GM23338 (cell line): ENCODE measurements around the gene WDR17. TPM values are rescaled to one million over a fixed set of nuclear protein-coding genes. Genes with fewer than 3 reads are reported as not detected.

Experiments
- ATAC-seq: fragments of 200-7000 bp; cut with Tn5 transposase; 3 replicates; pipeline ENCODE4 v1.9.1; 2020
- DNase-seq: peaks from one replicate; pipeline ENCODE4 v3.0.0-alpha.2; 2015; ENCODE audit warnings: low spot score
- H2AFZ ChIP-seq: fragments of 200-600 bp; sonication (generic); 2 replicates; pipeline ENCODE4 v1.8.0; 2016; ENCODE audit warnings: antibody characterized with exemption, mild to moderate bottlenecking, moderate library complexity
- H3F3A ChIP-seq: fragments of 200-600 bp; sonication (generic); replicated peaks from 2 replicates; pipeline ENCODE4 v1.8.0; 2017; ENCODE audit warnings: antibody characterized with exemption, mixed run types, low read depth
- H3K27ac ChIP-seq: fragments of 200-600 bp; sonication (generic); 2 replicates; pipeline ENCODE4 v1.6.1; 2016; ENCODE audit warnings: low read depth
- H3K27me3 ChIP-seq: fragments of 200-600 bp; sonication (generic); 2 replicates; pipeline ENCODE4 v1.8.0; 2016; ENCODE audit warnings: mild to moderate bottlenecking, mixed run types, moderate library complexity; ENCODE audit not compliant: insufficient read depth
- H3K36me3 ChIP-seq: fragments of 200-600 bp; sonication (generic); 2 replicates; pipeline ENCODE4 v1.8.0; 2016; ENCODE audit warnings: mild to moderate bottlenecking; ENCODE audit not compliant: insufficient read depth
- H3K4me1 ChIP-seq: fragments of 200-600 bp; sonication (generic); 2 replicates; pipeline ENCODE4 v1.8.0; 2016; ENCODE audit warnings: mild to moderate bottlenecking, moderate library complexity; ENCODE audit not compliant: insufficient read depth
- H3K4me2 ChIP-seq: fragments of 200-600 bp; sonication (generic); 2 replicates; pipeline ENCODE4 v1.7.1; 2017; ENCODE audit warnings: mixed run types
- H3K4me3 ChIP-seq: fragments of 200-600 bp; sonication (generic); 2 replicates; pipeline ENCODE4 v1.6.1; 2016; ENCODE audit warnings: mixed run types
- H3K79me2 ChIP-seq: fragments of 200-600 bp; sonication (generic); replicated peaks from 2 replicates; pipeline ENCODE4 v1.8.0; 2017; ENCODE audit warnings: mild to moderate bottlenecking; ENCODE audit not compliant: insufficient read depth
- H3K9me2 ChIP-seq: fragments of 200-600 bp; sonication (generic); 2 replicates; pipeline ENCODE4 v1.8.0; 2017; ENCODE audit not compliant: insufficient read depth
- H4K20me1 ChIP-seq: fragments of 200-600 bp; sonication (generic); replicated peaks from 2 replicates; pipeline ENCODE4 v1.8.0; 2017; ENCODE audit warnings: mild to moderate bottlenecking; ENCODE audit not compliant: insufficient read depth
- H3K27ac Mint-ChIP-seq: 2 replicates; pipeline ENCODE4 v1.8.0; 2020; ENCODE audit warnings: inconsistent platforms, mild to moderate bottlenecking, moderate library complexity, mixed read lengths
- H3K27me3 Mint-ChIP-seq: 3 replicates; pipeline ENCODE4 v1.8.0; 2022; ENCODE audit warnings: low read depth, mild to moderate bottlenecking, moderate library complexity, mixed read lengths, inconsistent platforms; ENCODE audit not compliant: insufficient read depth, poor library complexity
- H3K36me3 Mint-ChIP-seq: 3 replicates; pipeline ENCODE4 v1.8.0; 2021; ENCODE audit warnings: low read depth, mild to moderate bottlenecking, inconsistent platforms, moderate library complexity, mixed read lengths
- H3K4me1 Mint-ChIP-seq: 3 replicates; pipeline ENCODE4 v1.8.0; 2020; ENCODE audit warnings: mild to moderate bottlenecking, inconsistent platforms, mixed read lengths
- H3K4me3 Mint-ChIP-seq: 3 replicates; pipeline ENCODE4 v1.8.0; 2021; ENCODE audit warnings: moderate library complexity, mild to moderate bottlenecking, inconsistent platforms, mixed read lengths
- H3K9me3 Mint-ChIP-seq: 3 replicates; pipeline ENCODE4 v1.8.0; 2020; ENCODE audit warnings: moderate library complexity, mild to moderate bottlenecking, inconsistent platforms, mixed read lengths
- CREB1 ChIP-seq: fragments of 250-450 bp; sonication (Bioruptor Pico); IDR thresholded peaks from 2 replicates; pipeline ENCODE4 v1.5.0; 2020; ENCODE audit warnings: low read depth, mild to moderate bottlenecking, moderate library complexity
- CTCF ChIP-seq, 2 experiments: fragments of 200-600 bp in 1 of 2; sonication (generic) in 1 of 2; conservative IDR thresholded peaks; 2 replicates each; pipeline versions ENCODE4 v1.5.1 to v1.6.1; 2016 to 2017; ENCODE audit warnings: antibody characterized with exemption in 2 of 2, low read depth in 2 of 2, mild to moderate bottlenecking in 2 of 2, moderate library complexity in 1 of 2
- ETS1 ChIP-seq: IDR thresholded peaks from 2 replicates; pipeline ENCODE4 v1.6.1; 2016; ENCODE audit warnings: antibody characterized with exemption
- EZH2 ChIP-seq: fragments of 200-600 bp; sonication (generic); IDR thresholded peaks from one replicate; pipeline ENCODE4 v1.8.0; 2017; ENCODE audit warnings: antibody characterized with exemption, mild to moderate bottlenecking, low read depth; ENCODE audit not compliant: unreplicated experiment
- EZH2phosphoT487 ChIP-seq: fragments of 200-600 bp; sonication (generic); IDR thresholded peaks from one replicate; pipeline ENCODE4 v1.8.1; 2018; ENCODE audit warnings: antibody characterized with exemption; ENCODE audit not compliant: unreplicated experiment
- JUNB ChIP-seq: IDR thresholded peaks from one replicate; pipeline ENCODE4 v1.6.1; 2016; ENCODE audit warnings: antibody characterized with exemption; ENCODE audit not compliant: unreplicated experiment
- NANOG ChIP-seq: IDR thresholded peaks from 2 replicates; pipeline ENCODE4 v1.6.1; 2016; ENCODE audit warnings: antibody characterized with exemption, borderline replicate concordance
- POLR2AphosphoS5 ChIP-seq: IDR thresholded peaks from 2 replicates; pipeline ENCODE4 v1.6.1; 2016; ENCODE audit warnings: antibody characterized with exemption, low read depth
- REST ChIP-seq: IDR thresholded peaks from one replicate; pipeline ENCODE4 v1.6.1; 2018; ENCODE audit warnings: antibody characterized with exemption; ENCODE audit not compliant: unreplicated experiment
- STAT1 ChIP-seq: IDR thresholded peaks from one replicate; pipeline ENCODE4 v1.6.1; 2016; ENCODE audit warnings: antibody characterized with exemption; ENCODE audit not compliant: unreplicated experiment
- ZNF114 ChIP-seq: fragments of 250-450 bp; sonication (Bioruptor Pico); IDR thresholded peaks from 2 replicates; pipeline ENCODE4 v1.5.0; 2020; ENCODE audit warnings: mild to moderate bottlenecking, moderate library complexity
- ZNF331 ChIP-seq: fragments of 250-450 bp; sonication (Bioruptor Pico); IDR thresholded peaks from 2 replicates; pipeline ENCODE4 v1.5.0; 2020; ENCODE audit warnings: low read depth, mild to moderate bottlenecking, moderate library complexity
- polyA plus RNA-seq: library from polyadenylated mRNA; unstranded; fragments of >200 nt; fragmentation: Nextera tagmentation; extraction: Ambion mirVana; gene quantifications from 2 replicates; pipeline ENCODE4 v1.2.1, GENCODE V29; 2016
- total RNA-seq: library from RNA; depleted of rRNA; stranded (reverse); fragments of >200 nt; shearing (Covaris generic); gene quantifications from 2 replicates; pipeline ENCODE4 v1.2.3, GENCODE V29; 2014

Gene WDR17
- total and polyA plus RNA-seq, 2 experiments from 2014 or later = 1.9 to 4.3 TPM

GRCh38 chr4:176163041-176163440, 97.4 kb downstream of the WDR17 start (continued):
- TF ChIP-seq JUNB (no peak), ETS1 (no peak), CTCF (conservative IDR thresholded peaks at IDR 0.05; ENCODE audit: low read depth in 2 of 2) (no peak), STAT1 (no peak), ZNF114 (no peak), ZNF331 (no peak), REST (no peak), CREB1 (no peak), NANOG (no peak), POLR2AphosphoS5 (no peak)

- DNase-seq (no peak), ATAC-seq (no peak)
- Histone ChIP-seq H3K27ac (no peak overlapping the region), H3K27me3 (no peaks in the 10 kb centered on the region), H3K36me3 (no peaks in the 10 kb centered on the region), H4K20me1 (no peaks in the 10 kb centered on the region), H3K4me3 (no peak overlapping the region), H2AFZ (no peak overlapping the region), H3K4me1 (peaks cover 12% of the 10 kb centered on the region; the same call in 1 of the 2 replicates), H3K79me2 (no peaks in the 10 kb centered on the region), H3F3A (no peaks in the 10 kb centered on the region), H3K4me2 (no peak overlapping the region), H3K9me2 (no peaks in the 10 kb centered on the region)
- H3K27me3 Mint-ChIP-seq = no peaks in the 10 kb centered on the region
- no peaks in the 10 kb centered on the region for H3K36me3 Mint-ChIP-seq
- H3K9me3 Mint-ChIP-seq = no peaks in the 10 kb centered on the region
- peaks cover 27% of the 10 kb centered on the region for H3K4me1 Mint-ChIP-seq
- H3K4me3 Mint-ChIP-seq = no peak overlapping the region
- H3K27ac Mint-ChIP-seq = no peak overlapping the region; the same call in 1 of the 2 replicates
- no peak for TF ChIP-seq ETS1
- no peak for TF ChIP-seq ZNF331
- TF ChIP-seq EZH2phosphoT487 = no peak
- TF ChIP-seq EZH2 = no peak
- TF ChIP-seq POLR2AphosphoS5 = no peak
Observed at GRCh38 chr4:176185051-176185450, 119.4 kb downstream of the WDR17 start.
